Activated T-helper 1 cell treated with Interleukin-2 at 50 U/mL for 16 hours (primary cell): ENCODE results near the gene FAM120A.
"Not testable (repeated sequence)": the region's sequence is repeated elsewhere in the genome, so short reads cannot be mapped to it uniquely, and the experiment has no call there.

Experiments
- DNase-seq: peaks from one replicate; pipeline ENCODE4 v3.0.0-alpha.2; 2020; ENCODE audit warnings: low read depth

FAM120A gene

DNA sequence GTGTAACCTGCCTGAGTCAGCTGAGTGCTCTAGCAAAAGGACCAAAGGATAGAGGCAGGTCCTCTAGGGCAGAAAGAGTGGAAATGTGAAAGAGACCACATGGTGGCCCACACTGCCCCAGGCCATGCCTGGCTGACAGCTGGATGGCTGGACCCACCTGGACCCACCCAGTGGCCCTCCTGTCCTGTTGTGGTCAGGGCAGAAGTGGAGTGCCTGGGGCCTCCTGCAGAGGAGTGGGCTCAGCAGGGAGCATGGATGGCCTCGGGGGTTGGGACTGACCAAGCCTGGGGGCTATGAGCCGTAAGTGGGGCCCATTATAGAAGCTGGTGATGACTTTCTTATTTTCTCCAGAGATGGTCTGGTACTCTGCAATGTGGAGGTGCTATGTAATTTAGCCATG is 57.6 kb downstream of the FAM120A start:
- DNase-seq, result no peak

GRCh38 chr9:93510041-93510440 is 58.6 kb downstream of the FAM120A start:
- DNase-seq, result no peak

DNA sequence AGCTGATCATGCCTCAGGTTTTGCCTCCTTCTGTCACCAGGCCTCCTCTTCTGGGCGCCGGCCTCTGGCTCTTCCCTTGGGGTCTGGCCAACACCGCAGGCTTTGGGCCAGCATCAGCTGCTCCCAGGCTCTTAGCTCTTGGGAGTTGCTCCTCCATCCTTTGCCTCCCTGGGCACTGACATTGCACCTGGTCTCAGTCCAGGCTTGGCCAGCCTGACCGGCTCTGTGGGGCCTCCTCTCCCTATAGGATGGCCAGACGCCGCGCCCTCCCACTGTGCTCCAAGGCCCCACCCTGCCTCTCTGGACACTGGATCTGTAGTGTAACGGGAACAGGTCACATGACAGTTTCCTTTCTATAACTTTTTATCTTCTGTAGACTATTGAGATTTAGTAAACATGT is 59.7 kb downstream of the FAM120A start:
- DNase-seq, result not testable (repeated sequence)

DNA sequence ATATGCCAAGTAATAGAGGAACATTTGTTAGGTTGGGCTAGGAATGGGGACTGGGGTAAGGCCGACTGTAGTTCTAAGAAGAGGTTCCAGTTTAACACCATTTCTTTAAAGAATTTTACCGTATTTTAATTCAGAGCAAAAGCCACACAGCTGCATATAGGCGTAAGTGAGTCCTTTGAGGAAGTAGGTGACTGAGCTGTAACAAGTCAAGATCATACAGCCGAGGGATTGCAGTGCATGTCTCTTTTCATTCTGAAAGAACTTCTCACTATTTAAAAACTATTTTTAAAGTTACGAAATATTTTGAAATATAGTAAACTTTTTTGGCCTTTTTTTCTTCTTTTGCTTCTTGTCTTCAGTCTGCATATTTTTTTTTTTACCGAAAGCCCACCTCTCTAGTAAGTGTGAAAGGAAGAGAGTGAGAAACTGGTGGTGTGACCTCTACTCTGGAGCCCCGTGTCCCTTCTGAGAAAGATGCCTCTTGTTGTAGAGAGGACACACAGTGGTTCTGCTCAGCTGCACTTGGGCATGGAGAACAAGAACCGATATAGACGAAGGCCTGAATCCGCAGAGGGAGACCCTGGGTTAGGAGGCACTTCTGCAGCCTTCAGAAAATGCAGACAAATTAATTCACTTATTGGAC is 60.8 kb downstream of the FAM120A start:
- not testable (repeated sequence) for DNase-seq

DNA sequence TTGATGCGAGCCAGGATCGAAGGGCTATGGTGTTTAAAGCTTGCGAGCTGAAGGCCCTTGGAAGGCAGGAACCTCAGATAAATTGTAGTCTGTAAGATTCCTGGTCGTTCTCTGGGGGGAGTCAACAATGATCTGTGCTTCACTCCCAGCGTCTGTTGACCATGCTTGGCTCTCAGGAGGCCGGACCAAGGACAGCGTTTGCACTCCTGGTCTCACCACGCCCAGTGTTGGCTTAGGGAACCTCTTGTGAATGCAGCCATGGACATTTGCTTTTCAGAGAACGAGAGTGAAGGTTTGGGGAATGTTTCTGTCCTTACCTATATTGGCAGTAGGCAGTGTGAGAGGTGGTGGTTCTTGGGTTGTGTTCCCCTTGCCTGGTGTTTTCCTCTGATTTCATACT is 62.1 kb downstream of the FAM120A start:
- DNase-seq, result no peak

GRCh38 chr9:93517331-93517730 is 65.8 kb downstream of the FAM120A start:
- DNase-seq, result no peak

- no peak for DNase-seq
Observed at GRCh38 chr9:93520523-93520922, 69.0 kb downstream of the FAM120A start.

DNA sequence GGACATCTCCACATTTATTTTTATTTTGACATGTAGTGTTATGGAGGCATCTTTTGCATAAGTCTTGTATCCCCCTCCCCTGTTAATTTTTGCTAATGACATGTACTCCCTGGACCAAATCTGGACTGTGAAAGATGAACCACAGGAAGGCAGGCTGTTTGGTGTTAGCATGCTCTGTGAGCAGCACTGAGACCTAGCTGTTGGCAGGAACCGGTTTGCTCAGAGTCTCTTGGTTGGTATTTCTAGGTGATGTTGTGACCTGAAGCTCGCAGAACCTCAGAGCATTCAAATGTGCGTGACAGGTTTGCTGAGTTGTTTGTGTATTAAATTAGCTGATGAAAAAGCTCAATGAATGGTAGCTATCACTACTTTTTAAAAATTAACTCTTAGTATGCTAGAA is 71.3 kb downstream of the FAM120A start:
- DNase-seq, result no peak

DNA sequence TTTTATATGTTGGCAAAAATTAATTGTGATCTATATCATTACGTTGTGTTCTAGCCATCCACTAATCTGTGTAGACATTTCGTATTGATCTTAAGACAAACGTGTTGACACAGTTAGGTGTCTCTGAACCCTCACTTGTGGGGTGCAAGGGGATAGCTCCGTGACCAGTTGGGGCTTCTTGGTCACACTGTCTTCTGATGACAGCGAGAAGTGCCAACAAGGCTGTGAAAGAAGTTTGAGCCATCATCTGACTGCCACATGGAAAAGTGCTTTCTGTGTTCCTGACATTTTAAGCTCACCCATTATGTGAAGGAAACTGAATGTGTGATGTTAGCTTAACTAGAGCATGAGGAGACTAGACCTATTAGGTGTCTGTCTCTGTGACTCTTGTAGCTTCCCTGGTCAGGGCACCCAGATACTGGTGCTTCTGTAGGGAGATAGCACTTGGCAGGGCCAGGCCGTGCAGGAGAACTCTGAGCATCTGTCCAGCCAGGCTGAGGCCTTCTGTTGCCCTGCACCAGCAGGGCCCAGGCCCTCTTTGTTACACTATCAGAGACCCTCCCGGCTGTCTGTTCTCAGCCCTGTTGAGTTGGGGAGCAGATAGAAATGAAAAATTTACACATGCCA is 72.1 kb downstream of the FAM120A start:
- DNase-seq, result no peak

DNA sequence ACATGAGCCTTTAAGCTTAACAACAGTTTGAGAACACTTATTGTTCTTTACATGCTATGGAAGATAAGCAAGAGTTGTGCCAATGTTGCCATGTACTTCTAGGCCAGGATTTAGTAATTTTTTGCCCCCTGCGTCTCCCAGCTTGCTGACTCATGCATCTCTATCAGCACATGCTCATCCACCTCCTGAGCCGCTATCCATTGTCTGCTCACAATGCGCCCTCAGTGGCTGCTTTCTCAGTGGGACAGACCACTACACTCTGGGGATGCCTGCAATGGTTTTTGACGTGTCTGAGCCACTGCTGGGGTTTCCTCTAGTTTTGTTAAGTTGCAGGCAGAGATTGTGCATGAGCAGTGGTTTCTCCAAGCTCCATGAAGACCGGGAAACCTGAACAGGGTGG is 74.0 kb downstream of the FAM120A start:
- no peak for DNase-seq

DNA sequence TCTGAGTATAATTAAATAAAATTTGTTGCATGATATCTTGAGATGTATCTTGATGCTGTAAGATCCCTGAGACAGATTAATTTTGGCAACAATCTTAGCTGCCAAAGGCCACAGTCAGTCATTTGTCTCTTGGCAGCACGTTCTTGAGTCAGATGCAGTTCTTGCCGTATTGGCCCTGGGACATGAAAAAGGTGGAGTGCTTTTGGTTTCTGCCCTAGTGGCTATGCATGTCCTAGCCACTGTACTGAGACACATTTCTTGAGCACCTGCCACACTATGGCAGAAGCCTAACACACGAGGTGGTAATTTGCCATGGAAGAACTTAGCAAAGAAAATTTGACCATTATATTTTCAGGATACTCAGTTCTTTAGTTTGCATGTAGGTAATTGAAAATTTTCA is 79.9 kb downstream of the FAM120A start:
- DNase-seq, result no peak

DNA sequence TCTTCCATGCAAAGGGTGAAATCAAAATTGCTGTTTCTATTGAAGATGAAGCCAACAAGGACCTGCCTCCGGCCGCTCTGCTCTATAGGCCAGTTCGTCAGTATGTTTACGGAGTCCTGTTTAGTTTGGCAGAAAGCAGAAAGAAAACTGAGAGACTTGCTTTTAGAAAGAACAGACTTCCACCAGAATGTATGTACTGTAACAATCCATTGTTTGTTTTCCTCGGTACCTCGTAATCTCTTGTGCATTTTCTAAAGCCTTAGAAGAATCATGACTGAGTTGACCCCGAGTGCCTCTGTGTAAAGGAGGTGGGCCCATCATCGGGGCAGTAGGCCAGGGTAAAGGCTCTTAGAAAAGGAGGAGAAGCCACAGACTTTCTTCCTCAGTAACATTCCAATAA is 80.7 kb downstream of the FAM120A start:
- DNase-seq, result no peak

GRCh38 chr9:93533863-93534262 is 82.4 kb downstream of the FAM120A start:
- no peak for DNase-seq

DNA sequence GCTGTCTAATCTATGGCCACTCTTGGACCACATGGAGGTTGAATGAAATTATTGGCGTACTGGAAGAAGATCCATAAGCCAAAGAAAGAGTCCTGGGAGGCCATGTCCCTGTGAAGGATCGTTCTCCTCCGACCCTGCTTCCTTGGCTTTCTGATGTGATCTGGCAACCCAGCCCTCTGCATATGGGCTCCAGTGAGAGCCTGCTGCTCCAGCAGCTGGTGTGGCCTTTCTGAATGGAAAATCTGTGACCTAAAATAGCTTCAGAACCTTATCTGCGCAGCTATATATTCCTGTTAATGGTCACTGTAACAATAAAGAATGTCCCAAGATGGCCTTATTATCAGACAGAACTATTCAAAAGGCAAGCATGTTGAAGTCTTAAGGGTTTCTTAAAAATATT is 84.7 kb downstream of the FAM120A start:
- DNase-seq, result no peak

GRCh38 chr9:93536874-93537273 is 85.4 kb downstream of the FAM120A start:
- DNase-seq, result no peak

DNA sequence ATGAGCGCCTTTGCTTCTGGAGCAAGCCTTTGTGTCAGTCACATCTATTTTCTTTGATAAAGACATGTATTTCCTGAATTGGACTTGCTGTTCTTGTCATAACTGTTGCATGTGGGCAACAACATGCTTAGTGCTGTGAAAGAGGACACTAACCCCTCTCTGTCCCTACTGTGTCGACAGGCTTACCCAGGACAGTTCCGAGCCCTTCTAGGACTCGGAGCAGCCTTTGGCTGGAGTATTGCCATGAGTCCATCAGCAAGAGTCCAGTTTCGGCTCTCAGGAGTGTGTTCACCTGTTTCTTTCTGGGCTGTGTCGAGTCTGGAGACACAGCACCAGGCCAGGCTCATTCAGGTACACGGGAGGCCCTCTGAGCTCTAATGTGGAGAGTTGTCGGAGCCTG is 88.8 kb downstream of the FAM120A start:
- no peak for DNase-seq

GRCh38 chr9:93541005-93541404 is 89.5 kb downstream of the FAM120A start:
- DNase-seq, result no peak

DNA sequence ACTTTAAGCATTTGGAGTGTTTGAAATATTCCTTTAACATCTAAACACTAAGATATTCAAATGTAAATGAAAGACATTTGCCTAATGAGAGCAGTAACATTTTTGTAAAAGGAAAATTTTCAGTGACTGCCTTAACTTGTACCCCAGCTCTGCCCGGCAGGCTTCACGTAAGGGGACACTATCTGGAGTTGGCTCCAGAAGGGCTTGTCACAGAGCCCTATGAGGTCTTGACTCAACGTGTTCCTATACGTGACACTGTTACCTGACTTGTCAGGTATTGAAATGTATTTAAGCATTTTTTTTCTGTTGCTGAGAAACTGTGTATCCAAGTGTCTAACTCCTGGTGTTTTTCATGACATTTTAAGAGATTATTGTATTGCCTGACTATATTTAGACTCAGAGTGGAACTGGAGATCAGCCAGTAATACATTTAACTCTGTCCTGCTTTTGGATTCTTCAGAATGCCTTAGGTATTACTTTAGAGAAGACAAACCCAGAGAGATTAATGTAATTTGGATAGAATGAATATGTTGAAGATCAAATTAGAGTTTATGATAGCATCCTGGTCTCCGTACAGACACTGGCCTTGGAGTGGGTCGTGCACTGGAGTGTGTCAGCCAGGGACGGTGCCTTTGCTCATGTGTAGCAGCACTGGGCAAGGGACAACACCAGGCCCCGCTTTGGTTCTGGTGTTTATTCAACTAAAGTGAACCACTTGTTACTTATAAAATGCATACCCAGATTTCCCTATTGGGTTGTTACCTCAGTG is 90.3 kb downstream of the FAM120A start:
- no peak for DNase-seq

DNA sequence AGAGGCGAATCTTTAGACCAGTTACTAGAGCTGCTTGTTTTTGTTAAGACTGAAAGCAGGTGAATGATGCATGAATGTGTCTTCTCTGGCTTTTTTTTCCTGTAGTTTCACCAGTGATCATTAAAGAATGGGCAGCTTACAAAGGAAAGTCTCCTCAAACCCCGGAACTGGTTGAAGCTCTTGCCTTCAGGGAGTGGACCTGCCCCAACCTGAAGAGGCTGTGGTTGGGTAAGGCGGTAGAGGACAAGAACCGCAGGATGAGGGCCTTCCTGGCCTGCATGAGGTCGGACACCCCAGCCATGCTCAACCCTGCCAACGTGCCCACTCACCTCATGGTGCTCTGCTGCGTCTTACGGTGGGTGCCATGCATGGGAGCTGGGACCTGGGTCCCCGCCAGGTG is 91.6 kb downstream of the FAM120A start:
- no peak for DNase-seq

GRCh38 chr9:93546356-93546755 is 94.9 kb downstream of the FAM120A start:
- DNase-seq, result no peak

DNA sequence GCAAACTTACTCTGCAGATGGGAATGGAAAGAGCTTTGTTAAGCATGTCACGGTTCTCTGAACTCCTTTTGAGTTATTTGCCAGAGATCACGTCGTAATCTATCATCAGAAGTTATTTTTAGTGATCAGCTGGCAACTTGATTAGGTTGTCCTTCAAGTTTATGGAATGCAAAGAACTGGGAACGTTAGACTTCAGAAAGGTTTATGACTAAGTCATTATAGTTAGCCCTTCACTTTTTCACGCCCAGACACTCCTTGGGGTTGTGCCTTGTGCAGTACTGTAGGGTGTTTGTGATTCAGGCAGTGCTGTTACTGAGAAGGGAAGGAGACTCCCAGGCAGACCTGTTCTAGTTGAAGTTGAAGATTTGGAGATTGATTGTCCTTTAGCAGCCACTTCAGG is 98.1 kb downstream of the FAM120A start:
- no peak for DNase-seq

DNA sequence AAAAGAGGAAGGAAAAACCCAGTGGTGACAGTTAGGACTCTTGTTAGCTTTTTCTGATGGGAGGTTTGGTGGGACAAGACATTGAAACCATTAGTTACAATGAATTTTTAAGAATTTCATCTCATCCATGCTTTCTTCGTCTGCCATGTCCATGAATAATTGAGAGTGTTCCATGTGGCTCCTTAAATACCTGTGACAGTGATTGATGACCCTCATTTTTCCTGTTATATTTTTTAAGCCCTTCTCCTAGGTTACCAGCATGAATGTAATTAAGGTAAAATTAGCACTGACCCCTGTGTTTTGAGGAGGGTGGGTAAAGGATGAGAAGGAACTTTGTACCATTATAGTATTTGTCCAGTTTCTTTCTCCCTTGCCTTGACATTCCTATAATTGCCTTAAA is 101.4 kb downstream of the FAM120A start:
- DNase-seq, result no peak

GRCh38 chr9:93555370-93555769 is 103.9 kb downstream of the FAM120A start:
- no peak for DNase-seq
